HG02870 (cell line): Measurements from ENCODE around the gene SLC8A2.
"Not testable (repeated sequence)": the region's sequence is repeated elsewhere in the genome, so short reads cannot be mapped to it uniquely, and the experiment has no call there.

Experiments used
- ATAC-seq: cut with Tn5 transposase; IDR thresholded peaks from one replicate; pipeline ENCODE4 v1.9.1; 2021; ENCODE audit warnings: mild to moderate bottlenecking, moderate library complexity; ENCODE audit not compliant: unreplicated experiment

Gene SLC8A2

DNA sequence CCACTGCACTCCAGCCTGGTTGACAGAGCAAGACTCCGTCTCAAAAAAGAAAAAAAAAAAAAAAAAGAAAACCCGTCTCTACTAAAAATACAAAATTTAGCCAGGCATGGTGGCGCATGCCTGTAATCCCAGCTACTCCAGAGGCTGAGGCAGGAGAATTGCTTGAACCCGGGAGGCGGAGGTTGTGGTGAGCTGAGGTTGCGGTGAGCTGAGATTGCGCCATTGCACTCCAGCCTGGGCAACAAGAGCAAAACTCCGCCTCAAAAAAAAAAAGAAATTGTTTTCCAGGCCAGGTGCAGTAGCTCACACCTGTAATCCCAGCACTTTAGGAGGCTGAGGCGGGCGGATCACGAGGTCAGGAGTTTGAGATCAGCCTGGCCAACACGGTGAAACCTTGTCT is 85.1 kb downstream of the SLC8A2 start:
- not testable (repeated sequence) for ATAC-seq

DNA sequence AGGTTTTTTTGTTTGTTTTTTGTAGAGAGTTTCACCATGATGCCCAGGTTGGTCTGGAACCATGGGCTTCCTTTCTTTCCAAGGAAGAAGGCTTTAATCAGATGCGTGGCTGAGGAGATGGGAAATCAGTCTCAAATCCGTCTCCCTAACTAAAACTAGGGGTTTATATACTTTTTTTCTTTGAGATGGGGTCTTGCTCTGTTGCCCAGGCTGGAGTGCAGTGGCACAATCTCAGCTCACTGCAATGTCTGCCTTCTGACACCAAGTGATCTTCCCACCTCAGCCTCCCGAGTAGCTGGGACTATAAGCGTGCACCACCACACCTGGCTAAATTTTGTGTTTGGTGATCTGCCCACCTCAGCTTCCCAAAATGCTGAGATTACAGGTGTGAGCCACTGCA is 87.2 kb downstream of the SLC8A2 start:
- ATAC-seq = not testable (repeated sequence)

DNA sequence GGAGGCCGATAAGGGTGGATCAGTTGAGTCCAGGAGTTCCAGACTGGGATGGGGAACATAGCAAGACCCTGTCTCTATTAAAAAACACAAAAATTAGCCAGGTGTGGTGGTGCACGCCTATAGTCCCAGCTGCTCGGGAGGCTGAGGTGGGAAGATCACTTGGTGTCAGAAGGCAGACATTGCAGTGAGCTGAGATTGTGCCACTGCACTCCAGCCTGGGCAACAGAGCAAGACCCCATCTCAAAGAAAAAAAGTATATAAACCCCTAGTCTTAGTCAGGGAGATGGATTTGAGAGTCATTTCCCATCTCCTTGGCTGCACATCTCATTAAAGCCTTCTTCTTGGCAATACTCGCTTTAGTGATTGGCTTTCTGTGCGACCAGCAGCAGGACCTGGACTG is 87.8 kb downstream of the SLC8A2 start:
- not testable (repeated sequence) for ATAC-seq

- ATAC-seq = no peak
These were observed 89.9 kb downstream of the SLC8A2 start for GRCh38 chr19:47381653-47382279.

DNA sequence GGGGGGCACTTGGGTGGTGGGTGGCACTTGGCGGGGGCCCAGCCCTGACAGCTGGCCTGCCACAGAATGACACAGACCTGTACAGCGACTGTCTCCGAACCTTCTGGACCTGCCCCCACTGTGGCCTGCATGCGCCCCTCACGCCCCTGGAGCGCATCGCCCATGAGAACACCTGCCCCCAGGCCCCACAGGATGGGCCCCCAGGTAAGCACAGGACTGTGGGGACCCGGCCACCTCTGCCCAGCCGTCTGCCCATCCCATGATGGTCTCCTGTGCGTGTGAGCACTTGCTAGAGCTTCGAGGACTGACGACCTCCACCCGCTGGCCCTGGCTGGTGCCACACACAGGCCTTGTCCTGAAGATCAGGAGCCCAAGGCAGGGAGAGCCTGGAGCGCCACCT is 90.6 kb downstream of the SLC8A2 start:
- no peak for ATAC-seq

DNA sequence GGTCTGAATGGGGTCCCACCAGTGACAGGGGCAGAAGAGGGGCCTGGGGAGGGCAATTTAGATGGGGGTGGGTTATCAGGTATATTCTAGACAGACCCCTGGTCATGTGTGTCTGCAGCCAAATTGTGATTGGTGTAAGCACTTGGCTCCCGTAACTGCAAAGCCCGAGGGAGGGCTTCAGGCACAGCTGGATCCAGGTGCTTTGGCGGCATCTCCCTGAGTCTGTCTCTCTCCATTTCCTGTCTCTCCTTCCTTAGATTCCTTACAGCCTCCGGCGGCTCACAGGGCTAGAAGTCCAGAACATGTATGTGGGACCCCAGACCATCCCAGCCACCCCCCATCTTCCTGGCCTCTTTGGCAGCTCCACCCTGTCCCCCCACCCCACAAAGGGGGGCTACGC is 91.1 kb downstream of the SLC8A2 start:
- no peak for ATAC-seq

DNA sequence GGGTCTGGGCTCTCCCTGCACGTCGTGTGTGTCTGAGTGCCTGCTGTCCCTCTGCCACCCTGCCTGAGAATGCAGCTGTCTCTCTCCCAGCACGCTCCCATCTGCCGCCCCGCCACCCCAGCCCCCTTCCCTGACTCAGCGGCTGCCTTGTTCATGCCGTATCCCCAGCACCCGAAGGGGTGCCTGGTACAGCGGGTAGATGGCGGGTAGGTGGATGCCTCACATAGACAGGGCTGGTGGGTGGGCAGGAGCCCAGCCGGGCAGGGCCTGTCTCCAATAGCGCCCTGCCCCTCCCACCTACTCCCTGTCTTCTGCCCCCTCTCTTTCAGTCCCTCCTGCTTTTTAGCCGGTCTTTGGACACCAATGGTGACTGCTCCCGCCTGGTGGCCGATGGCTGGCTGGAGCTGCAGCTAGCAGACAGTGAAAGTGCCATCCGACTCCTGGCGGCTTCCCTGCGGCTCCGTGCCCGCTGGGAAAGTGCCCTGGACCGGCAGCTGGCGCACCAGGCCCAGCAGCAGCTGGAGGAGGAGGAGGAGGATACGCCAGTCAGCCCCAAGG is 92.2 kb downstream of the SLC8A2 start:
- ATAC-seq = no peak

DNA sequence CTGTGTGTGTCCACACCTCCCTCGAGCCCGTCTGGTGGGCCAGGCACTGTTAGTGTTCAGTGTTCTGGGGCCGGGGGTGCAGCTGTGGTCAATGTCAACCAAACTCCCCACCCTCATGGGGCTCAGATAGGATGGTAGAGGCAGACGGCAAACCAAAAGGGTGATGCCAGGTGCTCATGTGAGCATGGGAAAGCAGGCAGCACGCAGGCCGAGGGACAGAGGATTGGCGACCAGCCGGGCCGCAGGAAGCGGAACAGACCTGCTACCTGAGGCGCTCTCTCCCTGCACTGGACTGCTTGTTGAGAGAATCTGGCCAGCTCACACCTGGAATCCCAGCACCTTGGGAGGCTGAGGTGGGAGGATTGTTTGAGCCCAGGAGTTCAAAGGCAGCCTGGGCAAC is 93.4 kb downstream of the SLC8A2 start:
- no peak for ATAC-seq
